Fibroblast of lung (primary cell): ENCODE results near the gene COL4A1.

Experiments
- CTCF ChIP-seq, 2 donors: IDR thresholded peaks in 1 of 2; conservative IDR thresholded peaks in 1 of 2; 1 replicate in 1 of 2; 2 replicates in 1 of 2; pipeline ENCODE4 v1.5.1; 2011 to 2012; ENCODE audit warnings: low read length in 2 of 2, control low read depth in 1 of 2, inconsistent platforms in 1 of 2, low read depth in 1 of 2, mild to moderate bottlenecking in 1 of 2
- EZH2 ChIP-seq: IDR thresholded peaks from 2 replicates; pipeline ENCODE4 v1.5.1; 2012; ENCODE audit warnings: low read length, control low read depth, mild to moderate bottlenecking; ENCODE audit errors: missing control alignments

GRCh38 chr13:110230661-110231347, 76.2 kb downstream of the COL4A1 start:
- no peak for TF ChIP-seq CTCF (conservative IDR thresholded peaks at IDR 0.05 in 1 of 2, IDR thresholded peaks at IDR 0.05 in 1 of 2; ENCODE audit: low read depth in 1 of 2, low read length in 2 of 2)
- TF ChIP-seq EZH2: no peak
